ENCODE data around the gene FNIP1.
A peak's percentile ranks its signal among the peaks of the same experiment; 100 is the strongest.

Gene FNIP1

DNA sequence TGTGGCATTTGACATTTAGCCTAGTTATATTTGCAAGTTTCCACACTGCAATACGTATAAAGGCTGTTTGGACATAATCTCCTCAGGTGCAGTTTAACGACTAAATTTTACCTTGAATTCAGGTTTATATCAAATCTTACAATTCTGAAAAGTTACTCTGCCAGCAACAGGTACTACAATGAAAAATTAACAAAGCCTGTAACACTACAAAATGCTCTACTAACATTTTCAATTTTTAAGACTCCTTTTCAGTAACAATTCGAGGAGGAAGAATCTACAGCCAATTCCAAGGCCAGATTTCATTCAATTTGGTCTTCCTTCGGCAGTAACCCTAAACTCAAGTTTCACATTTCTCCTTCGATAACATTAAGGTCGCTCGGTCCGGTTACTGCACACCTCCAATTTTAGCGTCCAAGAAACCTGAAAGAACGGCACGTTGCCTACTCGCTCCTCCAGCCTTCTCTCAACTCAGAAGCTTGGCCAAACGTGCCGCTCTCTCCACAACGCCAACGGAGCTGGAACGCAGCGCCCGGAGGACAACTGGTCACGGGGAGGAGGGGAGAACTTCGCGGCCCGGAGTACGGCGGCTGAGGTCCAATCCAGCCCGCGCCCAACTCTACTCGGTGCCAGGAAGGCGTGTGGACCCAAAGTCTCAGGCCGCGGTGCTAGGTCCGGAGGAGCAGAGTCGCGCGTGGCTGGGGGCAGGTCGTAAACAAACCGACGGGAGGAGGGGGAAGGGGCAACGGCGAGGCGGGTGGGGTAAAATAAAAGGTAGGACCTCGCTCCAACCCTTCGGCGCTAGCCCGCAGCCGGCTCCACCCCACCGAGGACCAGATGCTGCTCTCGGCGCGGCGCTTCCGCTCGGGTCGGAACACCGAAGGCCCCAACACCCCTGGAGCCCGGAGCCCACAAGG is 681 bp downstream of the FNIP1 start:
- peaks cover 5% of the 10 kb centered on the region for H3K79me1 ChIP-seq (ENCODE audit: low read depth, low read length)
- peak overlapping the region; percentile 92 to 97 for H3K4me3 ChIP-seq (ENCODE audit: low read length in 2 of 2)
- WGBS, 2 donors (ENCODE audit: extremely low coverage in 2 of 2, insufficient read length in 2 of 2, insufficient replicate concordance in 1 of 2): no CpG with 5 or more reads among the region's 56 CpGs
- peak overlapping the region; percentile 97 for H2AFZ ChIP-seq (ENCODE audit: low read length)
- DNase-seq (ENCODE audit: low spot score): peak; percentile 43
- peak overlapping the region; percentile 98 for H3K18ac ChIP-seq (ENCODE audit: low read length)
- no peak overlapping the region for H2BK12ac ChIP-seq (ENCODE audit: low read length)
- H2AK5ac ChIP-seq (ENCODE audit: low read depth, low read length): peak overlapping the region; percentile 75
- H3K4ac ChIP-seq (ENCODE audit: low read length): peak overlapping the region; percentile 95
- no peak overlapping the region for H2BK120ac ChIP-seq (ENCODE audit: low read depth, low read length)
- H3K4me2 ChIP-seq (ENCODE audit: insufficient read depth, low read length, poor library complexity, severe bottlenecking): peak overlapping the region; percentile 61
- H3K36me3 ChIP-seq (replicated peaks in 1 of 2; ENCODE audit: control insufficient read depth in 2 of 2, insufficient read depth in 2 of 2, low read length in 2 of 2): no peaks in the 10 kb centered on the region
- H3K4me1 ChIP-seq (ENCODE audit: control insufficient read depth in 2 of 2, insufficient read depth in 1 of 2, low read depth in 1 of 2, low read length in 2 of 2): no peaks in the 10 kb centered on the region
- H2BK5ac ChIP-seq (ENCODE audit: low read length): peak overlapping the region; percentile 94
- H3K14ac ChIP-seq (ENCODE audit: low read length): peak overlapping the region; percentile 94
- H3K9me3 ChIP-seq (replicated peaks in 1 of 2; ENCODE audit: control insufficient read depth in 2 of 2, insufficient read depth in 1 of 2, low read depth in 1 of 2, low read length in 2 of 2): no peaks in the 10 kb centered on the region
- H3K9ac ChIP-seq (ENCODE audit: low read depth, low read length, poor library complexity): peak overlapping the region; percentile 98
- H2BK15ac ChIP-seq (ENCODE audit: low read length): peak overlapping the region; percentile 94
- H3K23ac ChIP-seq (ENCODE audit: low read depth, low read length, poor library complexity): peak overlapping the region; percentile 93
- peak overlapping the region; percentile 51 for H3K27ac ChIP-seq (replicated peaks; ENCODE audit: low read length)
- peak overlapping the region; percentile 92 for H4K8ac ChIP-seq (ENCODE audit: low read depth, low read length)
- no peak overlapping the region for H4K91ac ChIP-seq (ENCODE audit: low read depth, low read length, poor library complexity)
- H3K27me3 ChIP-seq (ENCODE audit: control insufficient read depth in 3 of 3, insufficient read depth in 3 of 3, low read depth in 1 of 3, low read length in 3 of 3): peaks cover 0 to 18% (median 0%) of the 10 kb centered on the region in 3 experiments

DNA sequence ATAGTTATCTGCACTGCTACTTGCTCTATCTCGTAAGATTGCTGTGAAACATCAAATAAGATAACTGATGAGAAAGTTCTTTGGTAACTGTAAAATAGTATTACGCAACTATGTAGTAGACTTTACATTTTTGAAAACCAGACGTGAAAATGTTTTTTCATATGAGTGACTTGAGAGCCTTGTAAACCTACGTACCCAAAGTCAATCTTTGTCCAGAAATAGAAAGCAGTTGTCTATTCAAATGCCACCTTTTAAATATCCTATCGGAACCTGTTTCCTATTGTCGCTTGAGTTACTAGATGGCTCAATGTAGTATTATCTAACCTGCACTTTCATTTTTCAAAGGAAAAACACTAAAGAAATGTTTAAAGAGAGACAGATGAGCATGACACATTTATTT is 1.6 kb downstream of the FNIP1 start:
- Histone ChIP-seq H2BK120ac (ENCODE audit: low read depth, low read length) (no peak overlapping the region), H2BK15ac (ENCODE audit: low read length) (no peak overlapping the region), H3K9ac (ENCODE audit: low read depth, low read length, poor library complexity) (no peak overlapping the region), H2AK5ac (ENCODE audit: low read depth, low read length) (no peak overlapping the region), H2BK12ac (ENCODE audit: low read length) (no peak overlapping the region), H3K36me3 (replicated peaks in 1 of 2; ENCODE audit: control insufficient read depth in 2 of 2, insufficient read depth in 2 of 2, low read length in 2 of 2) (no peaks in the 10 kb centered on the region), H2AFZ (ENCODE audit: low read length) (no peak overlapping the region), H3K27ac (replicated peaks; ENCODE audit: low read length) (no peak overlapping the region), H3K4me3 (ENCODE audit: low read length in 2 of 2) (peak overlapping the region in 1 of 2 donors; percentile 92), H3K79me1 (ENCODE audit: low read depth, low read length) (peaks cover 5% of the 10 kb centered on the region), H3K4me2 (ENCODE audit: insufficient read depth, low read length, poor library complexity, severe bottlenecking) (no peak overlapping the region), H3K14ac (ENCODE audit: low read length) (no peak overlapping the region), H3K9me3 (replicated peaks in 1 of 2; ENCODE audit: control insufficient read depth in 2 of 2, insufficient read depth in 1 of 2, low read depth in 1 of 2, low read length in 2 of 2) (no peaks in the 10 kb centered on the region), H3K4ac (ENCODE audit: low read length) (no peak overlapping the region), H3K23ac (ENCODE audit: low read depth, low read length, poor library complexity) (no peak overlapping the region), H2BK5ac (ENCODE audit: low read length) (no peak overlapping the region), H3K27me3 (ENCODE audit: control insufficient read depth in 3 of 3, insufficient read depth in 3 of 3, low read depth in 1 of 3, low read length in 3 of 3) (peaks cover 0 to 12% (median 0%) of the 10 kb centered on the region in 3 experiments), H4K8ac (ENCODE audit: low read depth, low read length) (no peak overlapping the region), H4K91ac (ENCODE audit: low read depth, low read length, poor library complexity) (no peak overlapping the region), H3K4me1 (ENCODE audit: control insufficient read depth in 2 of 2, insufficient read depth in 1 of 2, low read depth in 1 of 2, low read length in 2 of 2) (no peaks in the 10 kb centered on the region), H3K18ac (ENCODE audit: low read length) (no peak overlapping the region)
- no peak for DNase-seq (ENCODE audit: low spot score)
- no CpG with 5 or more reads among the region's 6 CpGs for WGBS, 2 donors (ENCODE audit: extremely low coverage in 2 of 2, insufficient read length in 2 of 2, insufficient replicate concordance in 1 of 2)

DNA sequence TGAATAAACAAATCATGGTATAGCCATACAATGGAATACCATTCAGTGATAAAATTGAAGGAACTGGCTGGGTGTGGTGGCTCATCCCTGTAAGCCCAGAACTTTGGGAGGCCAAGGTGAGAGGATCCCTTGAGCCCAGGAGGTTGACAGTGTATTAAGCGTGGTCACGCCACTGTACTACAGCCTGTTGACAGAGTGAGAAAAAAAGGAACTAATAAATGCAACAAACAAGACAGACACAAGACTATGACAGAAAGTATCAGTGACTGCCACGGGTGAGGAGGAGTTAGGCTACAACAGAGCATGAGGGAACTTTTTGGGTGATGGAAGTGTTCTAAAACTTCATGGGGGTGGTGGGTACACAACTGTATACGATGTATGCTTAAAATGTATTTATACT is 2.2 kb downstream of the FNIP1 start:
- Histone ChIP-seq H2AFZ (ENCODE audit: low read length) (no peak overlapping the region), H3K27ac (replicated peaks; ENCODE audit: low read length) (no peak overlapping the region), H2BK5ac (ENCODE audit: low read length) (no peak overlapping the region), H4K91ac (ENCODE audit: low read depth, low read length, poor library complexity) (no peak overlapping the region), H3K4ac (ENCODE audit: low read length) (no peak overlapping the region), H2BK120ac (ENCODE audit: low read depth, low read length) (no peak overlapping the region), H2AK5ac (ENCODE audit: low read depth, low read length) (no peak overlapping the region), H2BK12ac (ENCODE audit: low read length) (no peak overlapping the region), H3K14ac (ENCODE audit: low read length) (no peak overlapping the region), H3K27me3 (ENCODE audit: control insufficient read depth in 3 of 3, insufficient read depth in 3 of 3, low read depth in 1 of 3, low read length in 3 of 3) (peaks cover 0 to 5% (median 0%) of the 10 kb centered on the region in 3 experiments), H3K18ac (ENCODE audit: low read length) (no peak overlapping the region), H2BK15ac (ENCODE audit: low read length) (no peak overlapping the region), H3K79me1 (ENCODE audit: low read depth, low read length) (peaks cover 5% of the 10 kb centered on the region), H3K36me3 (replicated peaks in 1 of 2; ENCODE audit: control insufficient read depth in 2 of 2, insufficient read depth in 2 of 2, low read length in 2 of 2) (no peaks in the 10 kb centered on the region), H3K4me2 (ENCODE audit: insufficient read depth, low read length, poor library complexity, severe bottlenecking) (no peak overlapping the region), H3K4me1 (ENCODE audit: control insufficient read depth in 2 of 2, insufficient read depth in 1 of 2, low read depth in 1 of 2, low read length in 2 of 2) (no peaks in the 10 kb centered on the region), H3K9ac (ENCODE audit: low read depth, low read length, poor library complexity) (no peak overlapping the region), H3K23ac (ENCODE audit: low read depth, low read length, poor library complexity) (no peak overlapping the region), H3K9me3 (replicated peaks in 1 of 2; ENCODE audit: control insufficient read depth in 2 of 2, insufficient read depth in 1 of 2, low read depth in 1 of 2, low read length in 2 of 2) (no peaks in the 10 kb centered on the region), H4K8ac (ENCODE audit: low read depth, low read length) (no peak overlapping the region), H3K4me3 (ENCODE audit: low read length in 2 of 2) (peak overlapping the region in 1 of 2 donors; percentile 9)
- no CpG with 5 or more reads among the region's 4 CpGs for WGBS, 2 donors (ENCODE audit: extremely low coverage in 2 of 2, insufficient read length in 2 of 2, insufficient replicate concordance in 1 of 2)
- DNase-seq (ENCODE audit: low spot score): no peak

DNA sequence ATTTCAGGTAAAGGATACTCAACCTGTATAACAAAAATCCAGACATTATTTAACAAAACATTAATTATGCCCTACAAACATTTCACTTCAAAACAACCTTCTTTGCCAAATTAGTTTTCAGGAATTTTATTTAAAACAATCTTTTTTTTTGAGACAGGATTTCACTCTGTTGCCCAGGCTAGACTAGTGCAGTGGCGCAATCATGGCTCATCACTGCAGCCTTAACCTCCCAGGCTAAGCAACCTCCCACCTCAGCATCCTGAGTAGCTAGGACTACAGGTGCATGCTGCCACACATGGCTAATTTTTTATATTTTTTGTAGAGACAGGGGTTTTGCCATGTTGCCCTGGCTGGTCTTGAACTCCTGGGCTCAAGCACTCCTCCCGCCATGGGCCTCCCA is 3.9 kb downstream of the FNIP1 start:
- no peak for DNase-seq (ENCODE audit: low spot score)
- H3K27me3 ChIP-seq (ENCODE audit: control insufficient read depth in 3 of 3, insufficient read depth in 3 of 3, low read depth in 1 of 3, low read length in 3 of 3): no peaks in the 10 kb centered on the region
- no peak overlapping the region for H3K4ac ChIP-seq (ENCODE audit: low read length)
- no peak overlapping the region for H3K27ac ChIP-seq (replicated peaks; ENCODE audit: low read length)
- no peaks in the 10 kb centered on the region for H3K9me3 ChIP-seq (replicated peaks in 1 of 2; ENCODE audit: control insufficient read depth in 2 of 2, insufficient read depth in 1 of 2, low read depth in 1 of 2, low read length in 2 of 2)
- no peak overlapping the region for H3K18ac ChIP-seq (ENCODE audit: low read length)
- no peaks in the 10 kb centered on the region for H3K36me3 ChIP-seq (replicated peaks in 1 of 2; ENCODE audit: control insufficient read depth in 2 of 2, insufficient read depth in 2 of 2, low read length in 2 of 2)
- H3K4me3 ChIP-seq (ENCODE audit: low read length in 2 of 2): no peak overlapping the region
- H2BK12ac ChIP-seq (ENCODE audit: low read length): no peak overlapping the region
- no peak overlapping the region for H2BK15ac ChIP-seq (ENCODE audit: low read length)
- no peaks in the 10 kb centered on the region for H3K4me1 ChIP-seq (ENCODE audit: control insufficient read depth in 2 of 2, insufficient read depth in 1 of 2, low read depth in 1 of 2, low read length in 2 of 2)
- no peak overlapping the region for H3K14ac ChIP-seq (ENCODE audit: low read length)
- H2BK120ac ChIP-seq (ENCODE audit: low read depth, low read length): no peak overlapping the region
- peaks cover 5% of the 10 kb centered on the region for H3K79me1 ChIP-seq (ENCODE audit: low read depth, low read length)
- no peak overlapping the region for H4K8ac ChIP-seq (ENCODE audit: low read depth, low read length)
- H3K23ac ChIP-seq (ENCODE audit: low read depth, low read length, poor library complexity): no peak overlapping the region
- no peak overlapping the region for H2AFZ ChIP-seq (ENCODE audit: low read length)
- H2AK5ac ChIP-seq (ENCODE audit: low read depth, low read length): no peak overlapping the region
- H3K4me2 ChIP-seq (ENCODE audit: insufficient read depth, low read length, poor library complexity, severe bottlenecking): no peak overlapping the region
- WGBS, 2 donors (ENCODE audit: extremely low coverage in 2 of 2, insufficient read length in 2 of 2, insufficient replicate concordance in 1 of 2): no CpG with 5 or more reads among the region's 2 CpGs
- no peak overlapping the region for H2BK5ac ChIP-seq (ENCODE audit: low read length)
- H3K9ac ChIP-seq (ENCODE audit: low read depth, low read length, poor library complexity): no peak overlapping the region
- H4K91ac ChIP-seq (ENCODE audit: low read depth, low read length, poor library complexity): no peak overlapping the region
